Progenitor cell of endocrine pancreas (in vitro differentiated cells): ENCODE measurements around the gene ZNF37A. TPM values are rescaled to one million over a fixed set of nuclear protein-coding genes. Genes with fewer than 3 reads are reported as not detected.

Experiments
- DNase-seq: peaks from one replicate; pipeline ENCODE4 v3.0.0; 2021; ENCODE audit warnings: low spot score; ENCODE audit not compliant: unreplicated experiment
- H3K27ac Mint-ChIP-seq: 2 replicates; pipeline ENCODE4 v1.8.0; 2021; ENCODE audit warnings: mild to moderate bottlenecking, moderate library complexity, mixed read lengths
- H3K27me3 Mint-ChIP-seq: 2 replicates; pipeline ENCODE4 v1.8.0; 2021; ENCODE audit warnings: mixed read lengths
- H3K36me3 Mint-ChIP-seq: 2 replicates; pipeline ENCODE4 v1.8.0; 2022; ENCODE audit warnings: mixed read lengths; ENCODE audit not compliant: insufficient read depth
- H3K4me1 Mint-ChIP-seq: 2 replicates; pipeline ENCODE4 v1.8.0; 2021; ENCODE audit warnings: low read depth, mixed read lengths
- H3K4me3 Mint-ChIP-seq: 2 replicates; pipeline ENCODE4 v1.8.0; 2021; ENCODE audit warnings: low read depth, mild to moderate bottlenecking, moderate library complexity, mixed read lengths
- H3K9me3 Mint-ChIP-seq: 2 replicates; pipeline ENCODE4 v1.8.0; 2021; ENCODE audit warnings: low read depth, mixed read lengths
- total RNA-seq: library from RNA; stranded (reverse); gene quantifications from 2 replicates; pipeline ENCODE4 v1.2.1, GENCODE V29; 2021
- TF ChIP-seq, protein P1 (sequence below): fragments of 200-600 bp; sonication (generic); IDR thresholded peaks from one replicate; pipeline ENCODE4 v1.5.0; 2021; ENCODE audit warnings: antibody characterized with exemption, mild to moderate bottlenecking; ENCODE audit not compliant: unreplicated experiment

The ZNF37A gene
- total RNA-seq, 1 donor from 2014 or later, result 18.8 TPM

DNA sequence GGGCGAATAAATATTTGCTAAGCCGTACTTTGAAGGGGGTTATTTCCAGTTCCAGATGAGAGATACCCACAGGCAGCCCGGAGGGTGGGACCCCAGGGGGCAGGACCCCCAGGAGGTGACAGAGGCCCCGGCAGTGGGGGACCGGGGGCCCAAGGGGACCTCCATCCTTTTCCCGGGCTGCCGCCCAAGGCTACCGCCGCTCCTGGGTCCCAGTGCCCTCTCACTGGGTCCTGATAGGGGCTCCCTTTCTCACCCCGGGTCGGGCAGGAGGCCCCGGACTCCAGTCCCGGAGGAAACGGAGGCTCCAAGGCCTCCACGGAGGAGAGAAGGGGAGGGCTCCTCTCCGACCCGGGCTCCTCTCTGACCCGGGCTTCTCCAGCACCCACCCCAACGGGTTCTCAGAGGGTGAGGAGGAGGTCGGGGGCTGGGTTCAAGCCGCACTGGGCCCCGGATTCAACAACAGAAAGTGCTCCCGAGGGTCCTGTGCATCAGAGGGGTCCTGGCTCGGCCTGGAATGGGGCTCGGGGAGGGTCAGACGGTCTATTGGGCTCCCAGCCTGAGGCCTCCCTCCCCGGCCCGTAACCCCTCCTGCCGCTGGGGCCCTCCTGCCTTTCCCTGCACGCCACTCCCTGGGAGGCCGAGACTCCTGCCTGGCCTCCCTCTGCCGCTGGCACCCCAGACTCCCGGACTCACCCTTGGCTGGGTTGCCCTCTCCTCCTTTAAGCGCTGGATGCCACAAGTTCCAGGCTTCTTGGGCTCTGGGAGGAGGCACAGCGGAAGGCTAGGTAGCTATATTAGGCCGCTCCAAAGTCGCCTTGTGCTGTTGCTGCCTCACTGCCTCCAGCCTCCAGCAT lies 62.5 kb downstream of the ZNF37A start:
- Mint-ChIP-seq H3K9me3 (peaks cover 37% of the 10 kb centered on the region), H3K4me3 (no peak overlapping the region), H3K27ac (no peak overlapping the region), H3K36me3 (peaks cover 3% of the 10 kb centered on the region), H3K27me3 (no peaks in the 10 kb centered on the region), H3K4me1 (no peaks in the 10 kb centered on the region)
- no peak for DNase-seq
- TF ChIP-seq, protein P1, sequence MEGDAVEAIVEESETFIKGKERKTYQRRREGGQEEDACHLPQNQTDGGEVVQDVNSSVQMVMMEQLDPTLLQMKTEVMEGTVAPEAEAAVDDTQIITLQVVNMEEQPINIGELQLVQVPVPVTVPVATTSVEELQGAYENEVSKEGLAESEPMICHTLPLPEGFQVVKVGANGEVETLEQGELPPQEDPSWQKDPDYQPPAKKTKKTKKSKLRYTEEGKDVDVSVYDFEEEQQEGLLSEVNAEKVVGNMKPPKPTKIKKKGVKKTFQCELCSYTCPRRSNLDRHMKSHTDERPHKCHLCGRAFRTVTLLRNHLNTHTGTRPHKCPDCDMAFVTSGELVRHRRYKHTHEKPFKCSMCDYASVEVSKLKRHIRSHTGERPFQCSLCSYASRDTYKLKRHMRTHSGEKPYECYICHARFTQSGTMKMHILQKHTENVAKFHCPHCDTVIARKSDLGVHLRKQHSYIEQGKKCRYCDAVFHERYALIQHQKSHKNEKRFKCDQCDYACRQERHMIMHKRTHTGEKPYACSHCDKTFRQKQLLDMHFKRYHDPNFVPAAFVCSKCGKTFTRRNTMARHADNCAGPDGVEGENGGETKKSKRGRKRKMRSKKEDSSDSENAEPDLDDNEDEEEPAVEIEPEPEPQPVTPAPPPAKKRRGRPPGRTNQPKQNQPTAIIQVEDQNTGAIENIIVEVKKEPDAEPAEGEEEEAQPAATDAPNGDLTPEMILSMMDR, result no peak

DNA sequence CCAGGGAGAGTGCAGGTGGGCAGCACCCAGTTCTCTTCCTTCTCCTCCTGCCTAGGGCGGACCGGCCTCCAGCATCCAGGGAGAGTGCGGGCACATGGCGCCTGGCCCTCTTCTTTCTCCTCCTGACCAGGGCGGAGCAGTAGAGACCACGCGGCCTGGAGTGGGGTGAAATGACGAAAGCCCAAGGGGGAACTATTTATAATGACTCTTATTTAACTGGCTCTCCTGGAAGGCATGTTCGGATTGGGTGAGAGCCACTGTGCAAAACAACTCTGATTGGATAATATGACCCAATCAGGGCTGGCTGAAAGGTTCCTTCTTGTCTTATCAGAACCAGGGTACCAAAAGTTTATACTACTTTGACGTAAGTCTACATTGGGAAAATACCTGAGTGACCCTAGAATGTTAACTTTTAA lies 63.1 kb downstream of the ZNF37A start:
- no peak overlapping the region for H3K4me3 Mint-ChIP-seq
- no peak overlapping the region for H3K27ac Mint-ChIP-seq
- no peak for DNase-seq
- no peaks in the 10 kb centered on the region for H3K4me1 Mint-ChIP-seq
- TF ChIP-seq, protein P1, result no peak
- H3K27me3 Mint-ChIP-seq, result no peaks in the 10 kb centered on the region
- H3K9me3 Mint-ChIP-seq, result peaks cover 41% of the 10 kb centered on the region
- H3K36me3 Mint-ChIP-seq, result peaks cover 3% of the 10 kb centered on the region

DNA sequence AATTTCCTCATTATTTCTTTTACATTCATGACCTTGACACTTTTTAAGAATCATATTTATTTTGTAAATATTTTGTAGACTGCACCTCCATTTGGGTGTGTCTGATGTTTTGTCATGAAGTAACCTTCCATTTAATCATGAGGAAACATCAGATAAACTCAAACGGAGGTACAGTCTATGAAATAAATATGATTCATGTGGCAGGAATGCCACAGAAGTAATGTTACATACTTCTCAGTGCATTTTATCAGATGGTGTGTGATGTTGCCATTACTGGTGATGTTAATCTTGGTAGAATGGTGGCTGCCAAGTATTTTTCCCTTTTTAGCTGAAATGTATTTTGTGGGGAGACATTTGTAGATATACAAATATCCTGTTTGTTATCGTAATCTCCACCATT lies 64.9 kb downstream of the ZNF37A start:
- Mint-ChIP-seq H3K36me3 (peaks cover 3% of the 10 kb centered on the region), H3K27ac (no peak overlapping the region), H3K4me1 (no peaks in the 10 kb centered on the region), H3K27me3 (no peaks in the 10 kb centered on the region), H3K9me3 (peaks cover 42% of the 10 kb centered on the region), H3K4me3 (no peak overlapping the region)
- TF ChIP-seq, protein P1, result no peak
- DNase-seq, result no peak

DNA sequence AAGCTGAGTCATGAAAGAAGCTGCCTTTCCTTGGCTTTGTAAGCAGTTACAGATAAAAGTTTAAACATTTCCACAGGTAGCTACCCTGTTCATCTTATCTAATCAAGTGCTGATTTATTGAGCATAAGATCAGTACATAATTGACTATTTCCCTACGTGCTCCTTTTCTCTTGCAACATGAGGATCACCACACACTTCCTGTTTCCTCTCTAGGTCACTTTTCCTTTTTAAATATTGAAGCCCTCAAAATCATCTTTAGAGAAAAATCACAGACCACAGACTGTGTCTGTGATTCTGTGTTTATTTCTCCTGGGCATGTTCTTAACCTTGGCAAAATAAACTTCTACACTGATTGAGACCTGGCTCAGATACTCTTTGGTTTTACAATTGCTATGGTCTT lies 69.5 kb downstream of the ZNF37A start:
- no peak overlapping the region for H3K4me3 Mint-ChIP-seq
- H3K4me1 Mint-ChIP-seq, result no peaks in the 10 kb centered on the region
- no peak for DNase-seq
- no peaks in the 10 kb centered on the region for H3K27me3 Mint-ChIP-seq
- H3K36me3 Mint-ChIP-seq, result peaks cover 3% of the 10 kb centered on the region
- no peak overlapping the region for H3K27ac Mint-ChIP-seq
- TF ChIP-seq, protein P1, result no peak
- peaks cover 48% of the 10 kb centered on the region for H3K9me3 Mint-ChIP-seq

DNA sequence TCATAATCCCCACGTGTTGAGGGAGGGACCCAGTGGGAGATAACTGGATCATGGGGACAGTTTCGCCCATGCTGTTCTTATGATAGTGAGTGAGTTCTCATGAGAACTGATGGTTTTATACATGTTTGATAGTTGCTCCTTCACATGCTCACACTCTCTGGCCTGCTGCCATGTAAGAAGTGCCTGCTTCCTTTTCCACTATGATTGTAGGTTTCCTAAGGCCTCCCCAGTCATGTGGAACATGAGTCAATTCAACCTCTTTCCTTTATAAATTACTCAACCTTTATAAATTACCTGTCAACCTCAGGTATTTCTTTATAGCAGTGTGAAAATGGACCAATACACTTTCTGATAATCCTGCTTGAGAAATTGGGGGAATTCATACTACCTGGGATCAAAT lies 80.2 kb downstream of the ZNF37A start:
- Mint-ChIP-seq H3K4me1 (no peaks in the 10 kb centered on the region), H3K27ac (no peak overlapping the region), H3K36me3 (no peaks in the 10 kb centered on the region), H3K4me3 (no peak overlapping the region), H3K9me3 (peaks cover 67% of the 10 kb centered on the region), H3K27me3 (no peaks in the 10 kb centered on the region)
- DNase-seq, result no peak
- TF ChIP-seq, protein P1, result no peak
